Transverse colon (tissue), 4 donors: Measurements from ENCODE around the gene ANO1. TPM values are rescaled to one million over a fixed set of nuclear protein-coding genes. Genes with fewer than 3 reads are reported as not detected.

Experiments
- DNase-seq: peaks from one replicate; pipeline ENCODE4 v3.0.0-alpha.2; 2019
- H3K27ac ChIP-seq, 4 donors: fragments of 200-600 bp; sonication (generic); 2 replicates each; pipeline ENCODE4 v1.5.1; 2016 to 2018; ENCODE audit warnings: inconsistent platforms in 4 of 4
- H3K27me3 ChIP-seq: fragments of 200-600 bp; sonication (generic); 2 replicates; pipeline ENCODE4 v1.5.1; 2017; ENCODE audit warnings: inconsistent platforms
- H3K36me3 ChIP-seq, 4 donors: fragments of 200-600 bp; sonication (generic); 2 replicates each; pipeline ENCODE4 v1.5.1; 2017 to 2019; ENCODE audit warnings: inconsistent platforms in 4 of 4
- H3K4me1 ChIP-seq, 4 donors: fragments of 200-600 bp; sonication (generic); 2 replicates each; pipeline ENCODE4 v1.5.1; 2017 to 2020; ENCODE audit warnings: inconsistent platforms in 4 of 4
- H3K4me3 ChIP-seq, 4 donors: fragments of 200-600 bp; sonication (generic); 1 replicate in 1 of 4; 2 replicates in 3 of 4; pipeline versions ENCODE4 v1.5.1 to v1.6.1; 2017 to 2019; ENCODE audit warnings: inconsistent platforms in 4 of 4
- H3K9me3 ChIP-seq, 2 donors: fragments of 200-600 bp; sonication (generic); 2 replicates each; pipeline ENCODE4 v1.5.1; 2017 to 2019; ENCODE audit warnings: inconsistent platforms in 2 of 2
- CTCF ChIP-seq, 5 experiments: fragments of 200-600 bp in 3 of 5; fragments of 450-650 bp in 2 of 5; sonication (generic) in 3 of 5; IDR thresholded peaks; 1 replicate in 2 of 5; 2 replicates in 3 of 5; pipeline ENCODE4 v1.5.1; 2016 to 2017; ENCODE audit warnings: antibody characterized with exemption in 5 of 5, inconsistent platforms in 3 of 5, mild to moderate bottlenecking in 2 of 5, moderate library complexity in 1 of 5
- EP300 ChIP-seq: sonication (generic); formaldehyde crosslinking; IDR thresholded peaks from one replicate; pipeline ENCODE4 v1.6.1; 2017; ENCODE audit warnings: antibody characterized with exemption, low read depth
- POLR2A ChIP-seq: fragments of 450-650 bp; IDR thresholded peaks from one replicate; pipeline ENCODE4 v1.6.1; 2016; ENCODE audit warnings: antibody characterized with exemption, mild to moderate bottlenecking, moderate library complexity
- POLR2AphosphoS5 ChIP-seq, 3 donors: sonication (generic); formaldehyde crosslinking; IDR thresholded peaks; one replicate each; pipeline ENCODE4 v1.6.1; 2016; ENCODE audit warnings: antibody characterized with exemption in 3 of 3
- WGBS, 2 donors: methylation state at CpG; one replicate each; pipeline ENCODE4 v1.1.5; 2018; ENCODE audit warnings: low coverage in 1 of 2; 5-methylcytosine and 5-hydroxymethylcytosine counted together
- in situ Hi-C, 4 donors: fragments of 200-750 bp; cut with MboI; loops; one replicate each; pipeline versions ENCODE4 v1.15.0 to v1.15.1; 2017; ENCODE audit warnings: low sequenced_read_pairs in 3 of 4, low pct_ligation_motif_present in 1 of 4, low pct_unique_long_range_greater_than_20kb in 1 of 4
- intact Hi-C: fragments of 100-400 bp; cut with DNase I; formaldehyde crosslinking; loops from one replicate; pipeline ENCODE4 v1.15.1; 2023; ENCODE audit warnings: low total_unique reads
- total RNA-seq, 4 donors: library from RNA; depleted of rRNA; stranded (reverse); fragments of >200 nt; gene quantifications; one replicate each; pipeline ENCODE4 v1.1.0, GENCODE V29; 2016

ANO1 gene
- total RNA-seq, 4 donors from 2014 or later: 7.9 to 20.9 (median 11.3) TPM

- intact Hi-C loops (no loop called here), in situ Hi-C loops (no loop called here)
- no peaks in the 10 kb centered on the region for H3K36me3 ChIP-seq
- no peak for DNase-seq
- H3K9me3 ChIP-seq: no peaks in the 10 kb centered on the region
- no peak for TF ChIP-seq EP300
- no peak for TF ChIP-seq POLR2A
- TF ChIP-seq POLR2AphosphoS5 (IDR thresholded peaks at IDR 0.05): no peak
- TF ChIP-seq CTCF (IDR thresholded peaks at IDR 0.05): no peak
- H3K4me1 ChIP-seq: no peaks in the 10 kb centered on the region
- H3K27me3 ChIP-seq: no peaks in the 10 kb centered on the region
- WGBS, 2 donors: 75 to 80% methylated on average over 4 to 15 of the region's 18 CpGs
- no peak overlapping the region for H3K27ac ChIP-seq
- H3K4me3 ChIP-seq: no peak overlapping the region
Measured at GRCh38 chr11:70031631-70032469, 46.3 kb upstream of the ANO1 start.

- no peak for DNase-seq
- H3K36me3 ChIP-seq: no peaks in the 10 kb centered on the region
- no peak overlapping the region for H3K27ac ChIP-seq
- no peaks in the 10 kb centered on the region for H3K9me3 ChIP-seq
- TF ChIP-seq EP300 (no peak), POLR2AphosphoS5 (IDR thresholded peaks at IDR 0.05) (no peak), POLR2A (no peak), CTCF (IDR thresholded peaks at IDR 0.05) (no peak)
- no peak overlapping the region for H3K4me3 ChIP-seq
- intact Hi-C loops (no loop called here), in situ Hi-C loops (no loop called here)
- no peaks in the 10 kb centered on the region for H3K27me3 ChIP-seq
- H3K4me1 ChIP-seq: no peaks in the 10 kb centered on the region
- WGBS, 2 donors: 82% methylated on average over 6 of the region's 6 CpGs; no CpG with 5 or more reads in 1 of the 2 donors
Measured at GRCh38 chr11:70032470-70032795, 45.7 kb upstream of the ANO1 start.

GRCh38 chr11:70032943-70033710 lies 45.0 kb upstream of the ANO1 start:
- WGBS, 2 donors: 86 to 92% methylated on average over 5 to 19 of the region's 19 CpGs
- TF ChIP-seq POLR2A: no peak
- no peak for TF ChIP-seq EP300
- TF ChIP-seq CTCF (IDR thresholded peaks at IDR 0.05): no peak
- Histone ChIP-seq H3K27ac (no peak overlapping the region), H3K4me3 (no peak overlapping the region), H3K27me3 (no peaks in the 10 kb centered on the region), H3K9me3 (peaks cover 0 to 2% of the 10 kb centered on the region in 2 donors), H3K36me3 (no peaks in the 10 kb centered on the region), H3K4me1 (no peaks in the 10 kb centered on the region)
- DNase-seq: no peak
- intact Hi-C loops: no loop called here
- in situ Hi-C loops: no loop called here

- Histone ChIP-seq H3K27me3 (no peaks in the 10 kb centered on the region), H3K36me3 (no peaks in the 10 kb centered on the region), H3K27ac (no peak overlapping the region), H3K9me3 (peaks cover 0 to 7% of the 10 kb centered on the region in 2 donors), H3K4me1 (no peaks in the 10 kb centered on the region), H3K4me3 (no peak overlapping the region)
- no peak for DNase-seq
- in situ Hi-C loops: no loop called here
- intact Hi-C loops: no loop called here
- WGBS, 2 donors: 90% methylated on average over 4 of the region's 4 CpGs; no CpG with 5 or more reads in 1 of the 2 donors
- TF ChIP-seq CTCF (IDR thresholded peaks at IDR 0.05) (no peak), POLR2AphosphoS5 (IDR thresholded peaks at IDR 0.05) (no peak), POLR2A (no peak), EP300 (no peak)
Measured at GRCh38 chr11:70033711-70034070, 44.4 kb upstream of the ANO1 start.
